T-helper 9 cell (primary cell): ENCODE results near the gene PAFAH1B2.
"Not testable (repeated sequence)": the region's sequence is repeated elsewhere in the genome, so short reads cannot be mapped to it uniquely, and the experiment has no call there.

ENCODE experiments used
- DNase-seq: peaks from one replicate; pipeline ENCODE4 v3.0.0-alpha.2; 2020
- total RNA-seq, 2 donors: gene quantifications; one replicate each; lab custom pipeline; 2026; lab: John Stamatoyannopoulos, UW

Gene PAFAH1B2
- total RNA-seq: 56.7 to 147 reads per million in 2 donors

- peak; percentile 94 for DNase-seq
These were observed at the start of gene PAFAH1B2 for GRCh38 chr11:117143871-117144476. TSS of gene PAFAH1B2 (plus strand) at chr11:117144287. CDS start at chr11:117152448, 8,161 bp downstream.

- no peak for DNase-seq
These were observed 49.3 kb upstream of the PAFAH1B2 start for GRCh38 chr11:117094776-117095175.

- no peak for DNase-seq
These were observed 48.6 kb upstream of the PAFAH1B2 start for GRCh38 chr11:117095284-117096161.

GRCh38 chr11:117096201-117096991 is 47.7 kb upstream of the PAFAH1B2 start:
- DNase-seq: peak; percentile 32

- no peak for DNase-seq
These were observed 47.1 kb upstream of the PAFAH1B2 start for GRCh38 chr11:117097014-117097388.

- DNase-seq: peak; percentile 29
These were observed 46.5 kb upstream of the PAFAH1B2 start for GRCh38 chr11:117097389-117098268.

- peak; percentile 94 for DNase-seq
These were observed 45.5 kb upstream of the PAFAH1B2 start, which contains the start of gene SIK3 for GRCh38 chr11:117098269-117099232. TSS of gene SIK3 (minus strand) at chr11:117098428. CDS start at chr11:117098415, 13 bp downstream.

GRCh38 chr11:117099696-117100095 is 44.4 kb upstream of the PAFAH1B2 start:
- DNase-seq: no peak

GRCh38 chr11:117100556-117100955 is 43.5 kb upstream of the PAFAH1B2 start:
- DNase-seq: no peak

GRCh38 chr11:117107701-117108590 is 36.1 kb upstream of the PAFAH1B2 start:
- no peak for DNase-seq

GRCh38 chr11:117110294-117110950 is 33.7 kb upstream of the PAFAH1B2 start:
- DNase-seq: no peak

GRCh38 chr11:117112497-117112896 is 31.6 kb upstream of the PAFAH1B2 start:
- not testable (repeated sequence) for DNase-seq

- not testable (repeated sequence) for DNase-seq
These were observed 31.1 kb upstream of the PAFAH1B2 start for GRCh38 chr11:117112939-117113338.

- DNase-seq: no peak
These were observed 26.4 kb upstream of the PAFAH1B2 start for GRCh38 chr11:117117681-117118080.

- DNase-seq: no peak
These were observed 22.9 kb upstream of the PAFAH1B2 start for GRCh38 chr11:117121176-117121575.

- no peak for DNase-seq
These were observed 21.5 kb upstream of the PAFAH1B2 start for GRCh38 chr11:117122556-117122955.

GRCh38 chr11:117126223-117126965 is 17.7 kb upstream of the PAFAH1B2 start:
- no peak for DNase-seq

- DNase-seq: no peak
These were observed 16.8 kb upstream of the PAFAH1B2 start for GRCh38 chr11:117127171-117127901.
